ENCODE data around the gene C16orf74. TPM values are rescaled to one million over a fixed set of nuclear protein-coding genes. Genes with fewer than 3 reads are reported as not detected.
A peak's percentile ranks its signal among the peaks of the same experiment; 100 is the strongest.

The C16orf74 gene
- 100 to 1,000 TPM; 106 to 243 (median 143) TPM for polyA plus RNA-seq (ENCODE audit: low read depth in 6 of 6)

GRCh38 chr16:85750827-85751697 is at the start of gene C16orf74:
Gene C16orf74 (minus strand): TSS chr16:85751096. CDS start chr16:85735217, 15,879 bp downstream.
- no peaks in the 10 kb centered on the region for H3K36me3 Mint-ChIP-seq
- H3K4me3 Mint-ChIP-seq: peak within 1 kb of the TSS; percentile 94 to 99 (median 96)
- ATAC-seq (ENCODE audit: low read depth in 2 of 2): peak; percentile 49 to 53
- no peaks in the 10 kb centered on the region for H3K27me3 Mint-ChIP-seq
- peaks cover 58 to 82% (median 78%) of the 10 kb centered on the region in 3 donors for H3K4me1 Mint-ChIP-seq
- peak within 1 kb of the TSS; percentile 61 to 100 (median 91) for H3K27ac Mint-ChIP-seq
- no peaks in the 10 kb centered on the region for H3K9me3 Mint-ChIP-seq
- peak; percentile 55 for DNase-seq

- DNase-seq: no peak
- Mint-ChIP-seq H3K9me3 (no peaks in the 10 kb centered on the region), H3K36me3 (peaks cover 12 to 34% of the 10 kb centered on the region in 2 donors), H3K27me3 (no peaks in the 10 kb centered on the region), H3K27ac (peak overlapping the region; percentile 95 to 99 (median 98)), H3K4me1 (peaks cover 36 to 62% (median 39%) of the 10 kb centered on the region in 3 donors), H3K4me3 (peak overlapping the region; percentile 88 to 97 (median 92))
- peak; percentile 38 to 43 for ATAC-seq (ENCODE audit: low read depth in 2 of 2)
Measured at GRCh38 chr16:85800321-85800669, 49.4 kb upstream of the C16orf74 start.

GRCh38 chr16:85799497-85800320 is 48.8 kb upstream of the C16orf74 start, which contains the start of the genes COX4I1 and EMC8:
Gene COX4I1 (plus strand): TSS chr16:85799695. CDS start chr16:85801206, 1,511 bp downstream.
Gene EMC8 (minus strand): TSS chr16:85799544. CDS start chr16:85799295, 249 bp downstream.
- ATAC-seq (ENCODE audit: low read depth in 2 of 2) (peak; percentile 83 to 86), DNase-seq (peak; percentile 91)
- Mint-ChIP-seq H3K9me3 (no peaks in the 10 kb centered on the region), H3K27me3 (no peaks in the 10 kb centered on the region), H3K27ac (peak within 1 kb of the TSS; percentile 95 to 100 (median 98)), H3K36me3 (peaks cover 15 to 30% of the 10 kb centered on the region in 2 donors), H3K4me1 (peaks cover 36 to 61% (median 41%) of the 10 kb centered on the region in 3 donors), H3K4me3 (peak within 1 kb of the TSS; percentile 89 to 97 (median 93))

GRCh38 chr16:85798901-85799496 is 48.1 kb upstream of the C16orf74 start:
- peak; percentile 28 for DNase-seq
- H3K36me3 Mint-ChIP-seq: peaks cover 15 to 29% of the 10 kb centered on the region in 2 donors

GRCh38 chr16:85798283-85798776 is 47.4 kb upstream of the C16orf74 start:
- no peaks in the 10 kb centered on the region for H3K9me3 Mint-ChIP-seq
- peak overlapping the region in 4 of 6 donors; percentile 32 to 95 (median 68) for H3K27ac Mint-ChIP-seq
- ATAC-seq (ENCODE audit: low read depth in 2 of 2) (no peak), DNase-seq (no peak)
- peaks cover 39 to 51% (median 44%) of the 10 kb centered on the region in 3 donors for H3K4me1 Mint-ChIP-seq
- H3K27me3 Mint-ChIP-seq: no peaks in the 10 kb centered on the region
- peaks cover 15 to 31% of the 10 kb centered on the region in 2 donors for H3K36me3 Mint-ChIP-seq
- H3K4me3 Mint-ChIP-seq: peak overlapping the region; percentile 77 to 97 (median 90)

More at GRCh38 chr16:85798901-85799496, 48.1 kb upstream of the C16orf74 start:
- Mint-ChIP-seq H3K4me3 (peak overlapping the region; percentile 89 to 97 (median 92)), H3K4me1 (peaks cover 39 to 56% (median 41%) of the 10 kb centered on the region in 3 donors), H3K27ac (peak overlapping the region in 5 of 6 donors; percentile 57 to 100 (median 94)), H3K9me3 (no peaks in the 10 kb centered on the region), H3K27me3 (no peaks in the 10 kb centered on the region)
- peak; percentile 12 to 13 for ATAC-seq (ENCODE audit: low read depth in 2 of 2)

- peak overlapping the region in 5 of 8 donors; percentile 16 to 97 (median 89) for H3K4me3 Mint-ChIP-seq
- H3K9me3 Mint-ChIP-seq: peaks cover 0 to 3% (median 0%) of the 10 kb centered on the region in 7 donors
- no peak for ATAC-seq (ENCODE audit: low read depth in 2 of 2)
- H3K36me3 Mint-ChIP-seq: peaks cover 23 to 39% of the 10 kb centered on the region in 2 donors
- no peaks in the 10 kb centered on the region for H3K27me3 Mint-ChIP-seq
- peaks cover 41 to 51% (median 50%) of the 10 kb centered on the region in 3 donors for H3K4me1 Mint-ChIP-seq
- peak overlapping the region in 1 of 6 donors; percentile 16 for H3K27ac Mint-ChIP-seq
- DNase-seq: no peak
Measured at GRCh38 chr16:85796599-85796998, 45.7 kb upstream of the C16orf74 start.

GRCh38 chr16:85796152-85796551 is 45.3 kb upstream of the C16orf74 start:
- DNase-seq (no peak), ATAC-seq (ENCODE audit: low read depth in 2 of 2) (no peak)
- peaks cover 22 to 41% of the 10 kb centered on the region in 2 donors for H3K36me3 Mint-ChIP-seq
- peak overlapping the region in 2 of 6 donors; percentile 44 to 74 for H3K27ac Mint-ChIP-seq
- H3K4me1 Mint-ChIP-seq: peaks cover 40 to 49% (median 48%) of the 10 kb centered on the region in 3 donors
- peak overlapping the region in 3 of 8 donors; percentile 36 to 97 (median 49) for H3K4me3 Mint-ChIP-seq
- peaks cover 0 to 4% (median 0%) of the 10 kb centered on the region in 7 donors for H3K9me3 Mint-ChIP-seq
- H3K27me3 Mint-ChIP-seq: no peaks in the 10 kb centered on the region

- H3K9me3 Mint-ChIP-seq: peaks cover 0 to 4% (median 0%) of the 10 kb centered on the region in 7 donors
- no peaks in the 10 kb centered on the region for H3K27me3 Mint-ChIP-seq
- H3K27ac Mint-ChIP-seq: no peak overlapping the region
- H3K4me3 Mint-ChIP-seq: no peak overlapping the region
- ATAC-seq (ENCODE audit: low read depth in 2 of 2): no peak
- peaks cover 22 to 41% of the 10 kb centered on the region in 2 donors for H3K36me3 Mint-ChIP-seq
- H3K4me1 Mint-ChIP-seq: peaks cover 36 to 46% (median 44%) of the 10 kb centered on the region in 3 donors
- DNase-seq: no peak
Measured at GRCh38 chr16:85794696-85795095, 43.8 kb upstream of the C16orf74 start.

- DNase-seq: no peak
- Mint-ChIP-seq H3K4me1 (peaks cover 36 to 49% (median 46%) of the 10 kb centered on the region in 3 donors), H3K4me3 (peak overlapping the region in 1 of 8 donors; percentile 38), H3K27ac (no peak overlapping the region), H3K27me3 (no peaks in the 10 kb centered on the region), H3K36me3 (peaks cover 26 to 41% of the 10 kb centered on the region in 2 donors), H3K9me3 (peaks cover 0 to 4% (median 0%) of the 10 kb centered on the region in 7 donors)
- ATAC-seq (ENCODE audit: low read depth in 2 of 2): no peak
Measured at GRCh38 chr16:85793662-85794298, 42.9 kb upstream of the C16orf74 start.

- ATAC-seq (ENCODE audit: low read depth in 2 of 2): no peak
Measured at GRCh38 chr16:85789773-85790172, 38.9 kb upstream of the C16orf74 start.

GRCh38 chr16:85788819-85789218 is 37.9 kb upstream of the C16orf74 start:
- no peaks in the 10 kb centered on the region for H3K27me3 Mint-ChIP-seq
- no peak for ATAC-seq (ENCODE audit: low read depth in 2 of 2)
- H3K9me3 Mint-ChIP-seq: peaks cover 0 to 4% (median 0%) of the 10 kb centered on the region in 7 donors
- peaks cover 23 to 29% of the 10 kb centered on the region in 2 donors for H3K36me3 Mint-ChIP-seq
- peak overlapping the region in 2 of 6 donors; percentile 6 to 15 for H3K27ac Mint-ChIP-seq
- peaks cover 25 to 34% (median 29%) of the 10 kb centered on the region in 3 donors for H3K4me1 Mint-ChIP-seq
- no peak overlapping the region for H3K4me3 Mint-ChIP-seq
- no peak for DNase-seq

More at GRCh38 chr16:85789773-85790172, 38.9 kb upstream of the C16orf74 start:
- no peak for DNase-seq
- Mint-ChIP-seq H3K36me3 (peaks cover 23 to 31% of the 10 kb centered on the region in 2 donors), H3K27me3 (no peaks in the 10 kb centered on the region), H3K4me1 (peaks cover 29 to 33% (median 29%) of the 10 kb centered on the region in 3 donors), H3K27ac (no peak overlapping the region), H3K9me3 (peaks cover 0 to 4% (median 0%) of the 10 kb centered on the region in 7 donors), H3K4me3 (no peak overlapping the region)

- H3K36me3 Mint-ChIP-seq: peaks cover 11 to 12% of the 10 kb centered on the region in 2 donors
- no peaks in the 10 kb centered on the region for H3K9me3 Mint-ChIP-seq
- peaks cover 19 to 21% (median 19%) of the 10 kb centered on the region in 3 donors for H3K4me1 Mint-ChIP-seq
- no peak overlapping the region for H3K4me3 Mint-ChIP-seq
- no peaks in the 10 kb centered on the region for H3K27me3 Mint-ChIP-seq
- no peak for ATAC-seq (ENCODE audit: low read depth in 2 of 2)
- H3K27ac Mint-ChIP-seq: peak overlapping the region in 1 of 6 donors; percentile 13
- no peak for DNase-seq
Measured at GRCh38 chr16:85785927-85786326, 35.0 kb upstream of the C16orf74 start.

Measured in naive B cell (primary cell).